Hematopoietic multipotent progenitor cell treated with erythropoietin and hydrocortisone succinate and interleukin-3 and kit ligand, for 17 days (in vitro differentiated cells): ENCODE measurements around the gene PRRC2A.
"Not testable (repeated sequence)": the region's sequence is repeated elsewhere in the genome, so short reads cannot be mapped to it uniquely, and the experiment has no call there.

Experiments
- DNase-seq: peaks from one replicate; pipeline ENCODE4 v3.0.0-alpha.2; 2015; ENCODE audit warnings: low spot score

The PRRC2A gene

GRCh38 chr6:31586008-31586407 lies 34.5 kb upstream of the PRRC2A start, which contains the start of gene LST1:
Gene LST1, plus strand, starts transcription at chr6:31586277. Its CDS starts 1,023 bp downstream, at chr6:31587300.
- DNase-seq: no peak

DNA sequence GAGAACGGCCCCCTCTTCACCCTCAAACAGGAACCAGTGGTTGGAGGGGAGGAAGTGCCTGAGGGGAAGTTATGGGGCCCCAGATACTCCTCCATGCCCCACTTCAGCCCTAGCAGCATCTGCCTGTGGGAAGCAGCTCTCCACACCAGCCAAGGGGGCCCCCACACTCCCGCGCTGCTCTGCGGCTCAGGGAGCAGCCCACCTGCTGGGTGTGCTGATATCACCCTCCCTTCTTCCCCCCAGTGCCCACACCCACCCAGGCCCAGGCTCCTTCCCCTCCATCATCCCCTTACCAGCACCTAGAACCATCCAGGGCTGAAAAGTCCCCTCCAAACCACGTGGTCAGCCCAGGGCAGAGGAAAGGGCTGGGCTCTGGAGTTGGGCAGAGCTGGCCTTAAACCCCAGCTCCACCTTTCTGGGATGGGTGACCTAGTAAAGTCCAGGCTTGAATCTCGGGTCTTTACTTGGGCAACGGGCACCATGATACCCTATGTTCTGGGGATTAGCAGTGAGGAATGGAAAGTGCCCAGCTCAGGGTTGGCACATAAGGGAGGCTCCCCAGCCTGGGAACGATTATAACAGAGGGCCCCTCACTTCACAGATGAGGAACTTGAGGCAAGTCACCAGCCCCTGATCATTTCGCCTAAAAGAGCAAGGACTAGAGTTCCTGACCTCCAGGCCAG lies 33.8 kb upstream of the PRRC2A start:
- DNase-seq: no peak

- DNase-seq: no peak
Measured at GRCh38 chr6:31587791-31588777, 32.4 kb upstream of the PRRC2A start.

GRCh38 chr6:31588871-31589650 lies 31.5 kb upstream of the PRRC2A start:
- no peak for DNase-seq

DNA sequence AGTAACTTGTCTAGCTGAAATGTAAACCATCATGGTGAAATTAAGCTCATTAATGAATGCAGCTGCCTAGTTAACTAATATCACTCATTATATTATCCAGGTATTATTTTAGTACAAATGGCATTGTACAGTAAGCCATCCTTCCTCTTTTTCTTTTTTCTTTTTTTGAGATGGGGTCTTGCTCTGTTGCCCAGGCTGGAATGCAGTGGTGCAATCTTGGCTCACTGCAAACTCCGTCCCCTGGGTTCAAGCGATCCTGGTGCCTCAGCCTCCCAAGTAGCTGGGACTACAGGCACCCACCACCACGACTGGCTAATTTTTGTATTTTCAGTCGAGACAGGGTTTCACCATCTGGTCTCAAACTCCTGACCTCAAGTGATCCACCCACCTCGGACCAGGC lies 29.8 kb upstream of the PRRC2A start:
- DNase-seq: not testable (repeated sequence)

DNA sequence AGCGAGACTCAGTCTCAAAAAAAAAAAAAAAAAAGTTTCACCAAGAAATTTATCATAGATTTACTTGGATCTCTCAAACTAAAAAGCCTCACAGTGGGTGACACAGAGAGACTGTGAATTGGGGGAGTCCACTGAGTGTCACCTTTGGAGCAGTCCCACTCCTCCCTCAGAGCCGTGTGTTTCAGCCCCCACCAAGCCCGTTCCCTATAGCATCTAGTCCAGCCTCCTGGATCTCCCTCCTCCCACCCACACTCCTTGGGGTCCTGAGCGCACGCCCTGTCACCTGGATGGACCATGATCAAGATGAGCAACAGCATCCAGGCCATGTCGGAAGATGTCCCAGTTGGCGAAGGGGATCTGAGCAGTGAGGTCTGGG lies 28.1 kb upstream of the PRRC2A start:
- DNase-seq: no peak

DNA sequence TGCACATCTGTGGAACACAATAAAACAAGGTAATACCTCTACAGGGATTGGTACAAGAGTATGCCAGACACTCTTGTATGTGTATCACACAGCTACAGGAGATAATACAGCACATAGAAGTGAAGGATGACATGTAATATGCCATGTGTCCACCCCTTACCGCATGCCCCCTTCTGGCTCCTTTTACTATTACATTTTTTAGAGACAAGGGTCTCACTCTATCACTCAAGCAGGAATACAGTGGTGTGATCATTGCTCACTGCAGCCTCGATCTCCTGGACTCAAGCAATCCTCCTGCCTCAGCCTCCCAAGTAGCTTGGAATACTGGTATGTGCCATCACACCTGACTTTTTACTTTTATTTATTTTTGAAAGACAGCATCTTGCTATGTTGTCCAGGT lies 23.5 kb upstream of the PRRC2A start:
- peak; percentile 29 for DNase-seq

GRCh38 chr6:31607317-31607716 lies 13.2 kb upstream of the PRRC2A start:
- DNase-seq: no peak

DNA sequence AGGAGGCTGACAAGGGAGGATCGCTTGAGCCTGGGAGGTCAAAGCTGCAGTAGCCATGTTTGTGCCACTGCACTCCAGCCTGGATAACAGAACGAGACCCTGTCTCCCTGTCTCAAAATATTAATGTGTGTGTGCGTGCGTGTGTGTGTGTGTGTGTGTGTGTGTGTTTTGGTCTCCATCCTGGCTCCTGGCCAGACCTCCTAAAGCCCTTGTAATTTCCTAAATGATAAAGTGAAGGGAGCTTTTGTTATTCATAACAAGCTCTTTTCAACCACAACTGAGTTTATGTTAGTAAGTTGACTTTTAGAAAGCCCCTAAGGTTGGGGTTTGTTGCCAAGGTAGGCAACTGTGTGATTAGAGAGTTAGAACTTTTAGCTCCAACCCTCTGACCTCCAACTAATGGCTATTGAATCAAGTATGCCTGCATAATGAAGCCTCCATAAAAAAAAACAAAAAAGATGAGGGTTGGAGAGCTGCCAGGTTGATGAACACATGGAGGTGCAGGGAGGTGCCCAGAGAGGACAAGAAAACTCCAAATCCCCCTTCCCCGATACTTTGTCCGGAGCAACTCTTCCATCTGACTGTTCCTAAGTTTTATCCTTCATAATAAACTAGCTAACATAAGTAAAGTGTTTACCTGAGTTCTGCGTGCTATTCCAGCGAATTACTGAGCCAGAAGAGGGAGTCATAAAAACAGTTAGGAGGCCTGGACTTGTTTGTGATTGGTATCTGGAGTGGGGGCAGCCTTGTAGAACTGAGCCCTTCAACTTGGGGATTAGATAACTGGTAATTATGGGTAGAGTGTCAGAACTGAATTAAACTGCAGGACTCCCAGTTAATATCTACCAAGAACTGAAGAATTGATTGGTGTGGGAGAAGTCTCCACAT lies 10.8 kb upstream of the PRRC2A start:
- no peak for DNase-seq

GRCh38 chr6:31610968-31611367 lies 9.5 kb upstream of the PRRC2A start:
- no peak for DNase-seq

GRCh38 chr6:31614075-31614619 lies 6.4 kb upstream of the PRRC2A start:
- no peak for DNase-seq

GRCh38 chr6:31614684-31615578 lies 5.6 kb upstream of the PRRC2A start, which contains the start of gene AIF1:
Gene AIF1, plus strand, starts transcription at chr6:31615234. Its CDS starts 96 bp downstream, at chr6:31615330.
- DNase-seq: no peak

DNA sequence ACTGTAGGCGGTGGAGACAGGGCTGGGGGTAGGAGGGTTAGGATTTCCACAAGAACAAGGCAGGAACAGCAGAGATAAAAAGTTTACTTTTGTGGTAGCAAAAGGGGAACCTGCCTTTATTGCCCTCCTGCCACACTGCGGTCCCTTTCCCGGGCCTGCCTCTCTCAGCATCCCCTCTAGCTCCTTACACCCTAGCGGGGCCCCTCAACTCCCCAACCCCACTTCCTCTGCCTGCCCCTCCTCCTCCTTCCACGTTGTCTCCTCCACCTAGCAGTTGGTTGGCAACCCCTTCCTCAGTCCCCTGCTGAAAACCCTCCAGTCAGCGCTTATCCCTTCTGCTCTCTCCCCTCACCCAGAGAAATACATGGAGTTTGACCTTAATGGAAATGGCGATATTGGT lies 4.8 kb upstream of the PRRC2A start:
- DNase-seq: no peak

DNA sequence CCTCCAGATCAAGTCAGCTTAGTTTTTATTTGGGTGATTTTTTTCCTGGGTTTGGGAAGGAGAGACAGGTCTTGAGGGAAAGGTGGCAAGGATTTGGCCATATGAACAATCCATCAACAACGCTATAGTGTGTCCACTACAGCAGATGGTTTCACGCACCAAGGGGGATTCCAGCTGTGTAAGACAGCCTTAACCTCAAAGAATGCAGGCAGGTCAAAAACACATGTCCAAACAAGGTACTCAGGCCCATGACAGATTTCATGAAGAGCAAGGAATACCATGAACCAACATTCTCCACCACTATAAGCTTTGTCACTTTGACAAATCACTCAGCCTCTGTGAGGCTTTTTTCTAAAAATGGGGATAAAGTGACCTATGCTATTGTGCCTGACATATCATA lies 3.5 kb upstream of the PRRC2A start:
- no peak for DNase-seq

DNA sequence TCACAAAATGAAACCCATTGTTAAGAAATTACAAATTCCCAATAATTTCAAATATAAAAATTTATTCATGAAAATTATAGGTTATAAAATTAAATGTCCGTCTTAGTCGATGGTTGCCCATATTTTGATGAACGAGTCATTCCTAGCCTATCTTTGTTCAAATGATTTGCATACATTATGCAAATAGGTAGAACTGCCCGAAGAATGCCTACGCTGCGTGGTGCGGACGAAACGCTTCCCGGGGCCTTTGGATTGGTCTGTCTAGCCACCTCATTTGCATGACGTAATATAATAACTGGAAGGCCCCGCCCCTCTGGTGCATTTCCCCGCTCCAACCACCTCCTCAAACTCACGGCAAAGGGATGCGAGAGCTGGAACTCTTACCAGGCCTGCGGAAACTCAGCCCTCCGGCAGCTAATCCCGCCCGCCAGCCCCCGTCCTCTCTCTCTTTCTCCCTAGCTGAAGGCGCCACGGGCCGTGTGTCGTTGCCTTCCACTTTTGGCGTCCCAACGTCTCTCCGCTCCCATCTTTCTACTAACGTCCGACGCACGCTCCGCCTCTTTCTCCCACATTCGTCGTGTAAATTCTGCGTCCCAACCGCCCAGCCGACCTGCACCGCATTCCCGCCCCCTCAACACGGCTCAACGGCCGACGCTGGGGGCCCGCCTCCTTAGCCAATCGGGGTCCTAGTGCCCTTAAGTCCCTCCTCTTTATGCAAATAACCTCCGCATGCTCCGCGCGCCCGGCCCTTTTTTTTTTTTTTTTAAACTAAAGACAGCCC lies 520 bp upstream of the PRRC2A start:
- peak; percentile 96 for DNase-seq

DNA sequence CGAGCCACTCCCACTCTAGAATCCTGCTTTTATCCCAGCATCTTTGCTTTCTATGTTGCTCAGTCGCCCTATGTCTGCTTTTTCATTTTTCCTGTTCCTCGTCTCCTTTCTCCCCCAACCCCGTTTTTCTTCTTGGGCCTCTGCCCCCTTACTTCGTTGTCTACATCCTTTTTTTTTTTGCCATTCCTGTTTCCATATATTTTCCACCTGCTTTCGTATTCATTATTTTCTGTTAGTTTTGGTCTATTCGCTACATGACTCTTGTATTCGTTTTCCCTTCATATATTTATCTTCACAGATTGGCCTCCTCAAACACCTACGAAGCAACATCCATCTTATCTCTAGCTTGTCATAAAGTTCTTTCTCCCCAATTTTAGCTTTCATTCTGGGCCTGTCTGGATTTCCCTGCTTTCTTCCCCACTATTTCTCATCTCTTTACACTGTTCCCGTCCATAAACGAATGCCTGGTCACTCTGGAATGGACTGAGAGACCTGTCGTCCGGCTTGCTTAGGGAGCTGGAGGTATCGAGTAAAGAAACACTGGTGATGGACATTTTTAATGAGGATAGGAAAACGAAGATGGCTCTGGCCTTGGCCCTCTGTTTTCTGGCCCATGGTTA lies 915 bp downstream of the PRRC2A start:
- no peak for DNase-seq

DNA sequence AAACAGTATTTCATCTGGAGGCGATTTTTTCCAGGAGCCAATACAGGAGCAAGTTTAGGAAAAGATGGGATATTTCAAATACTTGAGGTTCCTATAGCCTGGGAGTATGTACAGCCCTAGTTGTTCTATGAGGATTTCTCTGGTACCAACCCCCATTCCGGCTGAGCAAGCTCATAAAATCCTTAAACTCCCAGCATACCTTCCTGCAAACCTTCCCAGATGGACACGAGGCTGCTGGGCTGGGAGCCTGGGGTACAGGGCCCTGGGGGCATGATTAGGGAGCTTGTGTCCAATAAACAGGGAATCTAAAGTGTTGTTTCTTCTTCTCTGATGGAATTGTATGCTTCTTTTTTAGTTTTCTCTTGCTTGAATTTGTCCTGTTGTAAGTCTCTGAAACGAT lies 1.5 kb downstream of the PRRC2A start:
- no peak for DNase-seq

GRCh38 chr6:31622684-31623091 lies 2.2 kb downstream of the PRRC2A start:
- DNase-seq: no peak

DNA sequence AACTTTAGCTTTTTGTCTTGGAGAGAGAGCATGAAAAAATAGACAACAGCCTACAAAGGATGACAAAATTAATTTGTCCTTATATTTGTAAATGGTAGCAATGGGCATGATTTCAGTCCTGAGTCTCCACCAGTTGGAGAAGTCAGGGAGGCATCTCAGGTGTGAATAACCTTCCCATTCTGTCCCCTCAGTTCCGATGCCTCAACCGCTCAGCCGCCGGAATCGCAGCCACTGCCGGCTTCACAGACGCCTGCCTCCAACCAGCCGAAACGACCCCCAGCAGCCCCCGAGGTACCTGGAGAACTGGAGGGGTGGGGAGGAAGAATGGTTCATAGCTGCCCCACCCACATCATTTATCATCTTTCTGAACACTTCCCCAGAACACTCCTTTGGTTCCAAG lies 3.6 kb downstream of the PRRC2A start:
- DNase-seq: no peak
